MM.1S (cell line): Measurements from ENCODE around the gene CLDN7.

ENCODE experiments used
- DNase-seq: peaks from one replicate; pipeline ENCODE4 v3.0.0-alpha.2; 2015
- H2AFZ ChIP-seq: fragments of 300-600 bp; sonication (generic); 2 replicates; pipeline ENCODE4 v1.6.0; 2016; ENCODE audit warnings: antibody characterized with exemption, low read length
- H3F3A ChIP-seq: fragments of 300-600 bp; sonication (generic); 2 replicates; pipeline ENCODE4 v1.6.1; 2016; ENCODE audit warnings: mild to moderate bottlenecking, antibody characterized with exemption, low read length, moderate library complexity, mixed read lengths; ENCODE audit not compliant: insufficient read depth
- H3K27ac ChIP-seq: fragments of 300-600 bp; sonication (generic); 2 replicates; pipeline ENCODE4 v1.5.1; 2016; ENCODE audit warnings: mild to moderate bottlenecking, low read length
- H3K27me3 ChIP-seq: fragments of 300-600 bp; sonication (generic); replicated peaks from 2 replicates; pipeline ENCODE4 v1.6.0; 2016; ENCODE audit warnings: low read length; ENCODE audit not compliant: insufficient read depth
- H3K36me3 ChIP-seq: fragments of 300-600 bp; sonication (generic); replicated peaks from 2 replicates; pipeline ENCODE4 v1.6.1; 2016; ENCODE audit warnings: mild to moderate bottlenecking, low read length, mixed read lengths; ENCODE audit not compliant: insufficient read depth
- H3K4me1 ChIP-seq: fragments of 300-600 bp; sonication (generic); 2 replicates; pipeline ENCODE4 v1.6.1; 2016; ENCODE audit warnings: low read length, mixed read lengths
- H3K4me2 ChIP-seq: fragments of 300-600 bp; sonication (generic); 2 replicates; pipeline ENCODE4 v1.6.0; 2016; ENCODE audit warnings: low read depth, low read length
- H3K4me3 ChIP-seq: fragments of 300-600 bp; sonication (generic); 2 replicates; pipeline ENCODE4 v1.5.1; 2016; ENCODE audit warnings: low read length, mixed read lengths
- H3K79me2 ChIP-seq: fragments of 300-600 bp; sonication (generic); 2 replicates; pipeline ENCODE4 v1.6.1; 2016; ENCODE audit warnings: mixed run types, low read length, mixed read lengths
- H3K9ac ChIP-seq: fragments of 300-600 bp; sonication (generic); 2 replicates; pipeline ENCODE4 v1.6.1; 2016; ENCODE audit warnings: low read length, mixed read lengths
- H3K9me2 ChIP-seq: fragments of 300-600 bp; sonication (generic); replicated peaks from 2 replicates; pipeline ENCODE4 v1.6.1; 2016; ENCODE audit warnings: mild to moderate bottlenecking, low read length, mixed read lengths; ENCODE audit not compliant: insufficient read depth
- H3K9me3 ChIP-seq: fragments of 300-600 bp; sonication (generic); replicated peaks from 2 replicates; pipeline ENCODE4 v1.6.1; 2016; ENCODE audit warnings: mild to moderate bottlenecking, low read length, mixed read lengths; ENCODE audit not compliant: insufficient read depth
- H4K20me1 ChIP-seq: fragments of 300-600 bp; sonication (generic); 2 replicates; pipeline ENCODE4 v1.6.1; 2016; ENCODE audit warnings: mild to moderate bottlenecking, low read length, moderate library complexity, mixed read lengths; ENCODE audit not compliant: insufficient read depth
- EZH2 ChIP-seq: fragments of 300-600 bp; sonication (generic); optimal IDR thresholded peaks from 2 replicates; pipeline ENCODE3; 2017; ENCODE audit warnings: low read depth, mild to moderate bottlenecking, antibody characterized with exemption, low read length, mixed read lengths
- EZH2phosphoT487 ChIP-seq: fragments of 300-600 bp; sonication (generic); IDR thresholded peaks from 2 replicates; pipeline ENCODE4 v1.6.1; 2018; ENCODE audit warnings: antibody characterized with exemption, low read length
- TF ChIP-seq, protein P1 (sequence below): fragments of 300-600 bp; sonication (generic); IDR thresholded peaks from 2 replicates; pipeline ENCODE4 v1.5.1; 2016; ENCODE audit warnings: antibody characterized with exemption, low read length, mixed read lengths

CLDN7 gene

DNA sequence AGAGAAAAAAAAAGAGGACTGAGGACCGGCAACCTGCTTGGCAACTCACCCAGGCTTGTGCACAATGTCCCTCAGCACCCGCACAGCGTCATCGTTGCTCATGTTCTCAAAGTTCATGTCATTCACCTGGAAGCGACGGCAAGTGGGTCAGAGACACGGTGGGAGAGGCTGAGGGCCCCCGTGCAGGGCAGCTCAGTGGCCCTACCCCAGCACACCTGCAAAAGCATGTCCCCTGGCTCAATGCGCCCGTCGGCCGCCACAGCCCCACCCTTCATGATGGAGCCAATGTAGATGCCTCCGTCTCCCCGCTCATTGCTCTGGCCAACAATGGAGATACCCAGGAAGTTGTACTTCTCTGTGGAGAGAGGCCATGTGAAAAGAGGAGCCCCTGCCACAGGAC lies 33.4 kb downstream of the CLDN7 start:
- Histone ChIP-seq H3K9ac (no peak overlapping the region), H3K4me3 (no peak overlapping the region), H3K27me3 (no peaks in the 10 kb centered on the region), H3K9me2 (no peaks in the 10 kb centered on the region), H3K79me2 (peaks cover 42% of the 10 kb centered on the region), H3K4me1 (peaks cover 4% of the 10 kb centered on the region; the same call in 1 of the 2 replicates), H3K27ac (no peak overlapping the region), H3K4me2 (no peak overlapping the region), H4K20me1 (no peaks in the 10 kb centered on the region), H3F3A (no peaks in the 10 kb centered on the region), H3K36me3 (0 out of 2 replicates have a peak, but pooled peaks cover 1% of the 10 kb centered on the region), H3K9me3 (no peaks in the 10 kb centered on the region), H2AFZ (no peak overlapping the region)
- DNase-seq: no peak
- no peak for TF ChIP-seq EZH2
- TF ChIP-seq, protein P1, sequence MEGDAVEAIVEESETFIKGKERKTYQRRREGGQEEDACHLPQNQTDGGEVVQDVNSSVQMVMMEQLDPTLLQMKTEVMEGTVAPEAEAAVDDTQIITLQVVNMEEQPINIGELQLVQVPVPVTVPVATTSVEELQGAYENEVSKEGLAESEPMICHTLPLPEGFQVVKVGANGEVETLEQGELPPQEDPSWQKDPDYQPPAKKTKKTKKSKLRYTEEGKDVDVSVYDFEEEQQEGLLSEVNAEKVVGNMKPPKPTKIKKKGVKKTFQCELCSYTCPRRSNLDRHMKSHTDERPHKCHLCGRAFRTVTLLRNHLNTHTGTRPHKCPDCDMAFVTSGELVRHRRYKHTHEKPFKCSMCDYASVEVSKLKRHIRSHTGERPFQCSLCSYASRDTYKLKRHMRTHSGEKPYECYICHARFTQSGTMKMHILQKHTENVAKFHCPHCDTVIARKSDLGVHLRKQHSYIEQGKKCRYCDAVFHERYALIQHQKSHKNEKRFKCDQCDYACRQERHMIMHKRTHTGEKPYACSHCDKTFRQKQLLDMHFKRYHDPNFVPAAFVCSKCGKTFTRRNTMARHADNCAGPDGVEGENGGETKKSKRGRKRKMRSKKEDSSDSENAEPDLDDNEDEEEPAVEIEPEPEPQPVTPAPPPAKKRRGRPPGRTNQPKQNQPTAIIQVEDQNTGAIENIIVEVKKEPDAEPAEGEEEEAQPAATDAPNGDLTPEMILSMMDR: no peak

DNA sequence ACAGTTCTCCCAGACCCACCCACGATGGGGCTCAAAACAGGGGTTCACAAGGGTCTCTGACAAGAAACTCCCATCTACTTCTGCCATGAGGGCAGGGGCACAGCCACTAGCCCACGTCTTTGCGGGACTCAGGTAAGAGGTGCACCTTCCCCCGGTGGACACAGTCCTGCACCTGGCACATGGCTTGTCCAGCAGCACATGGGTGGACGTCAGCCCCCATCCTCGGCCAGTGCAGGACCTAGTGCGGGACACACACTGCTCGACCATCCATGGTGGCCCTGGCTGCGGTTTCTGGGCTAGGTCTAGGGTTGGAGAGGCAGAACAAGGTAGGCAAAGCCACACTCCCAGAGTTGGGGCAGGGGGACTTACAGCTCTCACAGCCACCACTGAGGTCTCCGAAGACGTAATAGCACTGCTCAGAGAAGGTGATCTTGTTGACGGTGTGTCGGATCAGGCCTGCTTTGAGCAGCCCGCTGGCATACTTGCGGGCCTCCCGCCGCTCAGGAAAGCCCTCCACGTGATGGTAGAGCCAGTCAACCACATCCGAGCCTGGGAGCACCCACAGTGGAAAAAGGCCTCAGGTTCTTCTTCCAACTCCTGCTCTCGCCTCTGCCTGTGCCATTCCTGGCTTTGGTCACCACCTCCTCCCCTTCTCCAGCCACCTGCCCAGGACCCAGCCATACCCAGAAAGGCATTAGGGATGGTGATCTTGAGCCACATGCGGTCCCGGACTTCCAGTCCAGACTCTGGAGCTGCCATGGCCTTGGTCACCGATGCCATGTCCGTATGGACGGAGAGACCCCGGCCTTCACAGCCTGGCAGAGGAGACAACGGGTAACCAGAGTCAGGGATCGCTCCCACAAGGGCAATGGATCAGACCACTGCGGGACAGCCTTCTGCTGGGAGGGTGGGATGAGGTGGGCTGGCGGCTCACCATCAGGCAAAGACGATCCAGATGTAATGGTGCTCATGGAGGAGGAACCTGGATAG lies 35.3 kb downstream of the CLDN7 start:
- TF ChIP-seq EZH2phosphoT487 (no peak), EZH2 (no peak)
- TF ChIP-seq, protein P1: no peak
- DNase-seq: no peak
- Histone ChIP-seq H3K4me1 (no peaks in the 10 kb centered on the region), H3K4me2 (no peak overlapping the region), H3K36me3 (0 out of 2 replicates have a peak, but pooled peaks cover 6% of the 10 kb centered on the region), H3K9me3 (no peaks in the 10 kb centered on the region), H2AFZ (no peak overlapping the region), H3K79me2 (peaks cover 32% of the 10 kb centered on the region), H3K9me2 (no peaks in the 10 kb centered on the region), H3K4me3 (no peak overlapping the region), H3F3A (no peaks in the 10 kb centered on the region), H4K20me1 (no peaks in the 10 kb centered on the region), H3K27me3 (no peaks in the 10 kb centered on the region), H3K9ac (no peak overlapping the region), H3K27ac (no peak overlapping the region)

DNA sequence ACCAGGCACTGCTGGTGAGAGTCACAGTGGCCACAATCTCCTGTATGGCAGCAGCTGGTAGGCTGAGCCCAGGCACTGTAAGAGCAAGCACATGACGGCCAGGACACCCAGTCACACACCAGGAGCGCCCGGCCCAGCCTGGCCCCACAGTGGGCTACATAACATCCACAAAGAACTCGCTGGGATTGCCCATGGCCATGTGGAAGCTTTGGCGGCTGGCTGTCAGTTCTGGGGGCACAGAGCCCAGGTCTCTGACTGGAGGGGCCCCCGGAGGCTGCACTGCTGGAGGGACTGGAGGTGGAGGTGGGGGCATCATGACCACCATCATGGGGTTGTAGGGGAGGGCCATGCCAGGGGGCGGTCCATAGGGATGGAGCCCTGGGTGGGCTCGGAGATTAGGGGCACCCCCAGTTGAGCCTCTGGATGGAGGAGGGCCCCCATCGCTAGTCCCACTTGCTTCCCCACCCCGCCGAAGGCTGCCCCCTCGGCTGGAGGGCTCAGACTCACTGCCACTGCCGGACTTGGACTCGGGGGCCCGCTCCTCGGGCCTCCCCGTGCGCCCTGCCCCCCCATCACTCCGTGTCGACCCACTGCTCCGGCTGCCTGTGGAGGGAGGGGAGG lies 36.5 kb downstream of the CLDN7 start:
- H3K79me2 ChIP-seq: peaks cover 31% of the 10 kb centered on the region
- no peaks in the 10 kb centered on the region for H3K9me3 ChIP-seq
- H3K9ac ChIP-seq: no peak overlapping the region
- H3K9me2 ChIP-seq: no peaks in the 10 kb centered on the region
- peaks cover 5% of the 10 kb centered on the region for H3K4me1 ChIP-seq
- H2AFZ ChIP-seq: no peak overlapping the region
- no peaks in the 10 kb centered on the region for H3K27me3 ChIP-seq
- no peak overlapping the region for H3K4me2 ChIP-seq
- H4K20me1 ChIP-seq: no peaks in the 10 kb centered on the region
- no peak overlapping the region for H3K4me3 ChIP-seq
- H3K36me3 ChIP-seq: 0 out of 2 replicates have a peak, but pooled peaks cover 6% of the 10 kb centered on the region
- TF ChIP-seq, protein P1: no peak
- no peak overlapping the region for H3K27ac ChIP-seq
- DNase-seq: no peak
- H3F3A ChIP-seq: no peaks in the 10 kb centered on the region
